ENCODE results near the gene MT3.

MT3 gene

GRCh38 chr16:56547120-56547948, 42.0 kb upstream of the MT3 start:
- H3K27ac ChIP-seq (replicated peaks) = no peak overlapping the region

DNA sequence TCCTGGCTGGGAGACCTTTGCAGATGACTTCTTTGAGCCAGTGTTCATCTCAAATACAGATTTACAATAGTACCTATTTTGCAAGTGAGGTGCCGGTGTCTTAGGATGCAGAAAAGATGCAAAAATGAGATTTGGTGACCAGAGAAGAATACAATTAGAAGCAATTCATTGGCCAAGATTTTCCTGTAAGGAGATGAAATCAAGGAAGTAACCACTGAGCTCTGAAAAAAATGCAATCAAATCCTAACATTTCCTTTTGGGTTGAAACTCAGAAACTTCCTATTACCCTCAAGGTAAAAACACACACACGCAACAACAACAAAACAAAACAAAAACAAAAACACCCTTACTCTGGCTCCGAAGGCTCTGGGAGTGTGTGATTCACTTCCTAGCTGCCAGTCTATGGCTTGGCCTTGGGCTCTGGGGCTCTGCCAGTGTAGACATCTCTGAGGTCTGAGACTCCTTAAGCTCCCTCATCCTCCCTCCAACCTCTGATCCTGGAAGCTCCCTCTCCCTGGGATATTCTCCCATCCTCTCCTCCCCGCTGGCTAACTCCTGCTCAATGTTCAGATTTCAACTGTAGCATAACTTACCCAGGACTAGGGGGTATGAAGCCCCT, 41.3 kb upstream of the MT3 start:
- TF ChIP-seq, protein P1, sequence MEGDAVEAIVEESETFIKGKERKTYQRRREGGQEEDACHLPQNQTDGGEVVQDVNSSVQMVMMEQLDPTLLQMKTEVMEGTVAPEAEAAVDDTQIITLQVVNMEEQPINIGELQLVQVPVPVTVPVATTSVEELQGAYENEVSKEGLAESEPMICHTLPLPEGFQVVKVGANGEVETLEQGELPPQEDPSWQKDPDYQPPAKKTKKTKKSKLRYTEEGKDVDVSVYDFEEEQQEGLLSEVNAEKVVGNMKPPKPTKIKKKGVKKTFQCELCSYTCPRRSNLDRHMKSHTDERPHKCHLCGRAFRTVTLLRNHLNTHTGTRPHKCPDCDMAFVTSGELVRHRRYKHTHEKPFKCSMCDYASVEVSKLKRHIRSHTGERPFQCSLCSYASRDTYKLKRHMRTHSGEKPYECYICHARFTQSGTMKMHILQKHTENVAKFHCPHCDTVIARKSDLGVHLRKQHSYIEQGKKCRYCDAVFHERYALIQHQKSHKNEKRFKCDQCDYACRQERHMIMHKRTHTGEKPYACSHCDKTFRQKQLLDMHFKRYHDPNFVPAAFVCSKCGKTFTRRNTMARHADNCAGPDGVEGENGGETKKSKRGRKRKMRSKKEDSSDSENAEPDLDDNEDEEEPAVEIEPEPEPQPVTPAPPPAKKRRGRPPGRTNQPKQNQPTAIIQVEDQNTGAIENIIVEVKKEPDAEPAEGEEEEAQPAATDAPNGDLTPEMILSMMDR (IDR thresholded peaks at IDR 0.05; ENCODE audit: insufficient read depth, low read length) = no peak
- TF ChIP-seq POLR2AphosphoS5 (IDR thresholded peaks at IDR 0.05; ENCODE audit: low read depth) = no peak
- TF ChIP-seq SPI1 (IDR thresholded peaks at IDR 0.05; ENCODE audit: borderline replicate concordance, low read depth) = no peak
- TF ChIP-seq GABPA (IDR thresholded peaks at IDR 0.05; ENCODE audit: low read depth) = no peak
- TF ChIP-seq, protein P2, sequence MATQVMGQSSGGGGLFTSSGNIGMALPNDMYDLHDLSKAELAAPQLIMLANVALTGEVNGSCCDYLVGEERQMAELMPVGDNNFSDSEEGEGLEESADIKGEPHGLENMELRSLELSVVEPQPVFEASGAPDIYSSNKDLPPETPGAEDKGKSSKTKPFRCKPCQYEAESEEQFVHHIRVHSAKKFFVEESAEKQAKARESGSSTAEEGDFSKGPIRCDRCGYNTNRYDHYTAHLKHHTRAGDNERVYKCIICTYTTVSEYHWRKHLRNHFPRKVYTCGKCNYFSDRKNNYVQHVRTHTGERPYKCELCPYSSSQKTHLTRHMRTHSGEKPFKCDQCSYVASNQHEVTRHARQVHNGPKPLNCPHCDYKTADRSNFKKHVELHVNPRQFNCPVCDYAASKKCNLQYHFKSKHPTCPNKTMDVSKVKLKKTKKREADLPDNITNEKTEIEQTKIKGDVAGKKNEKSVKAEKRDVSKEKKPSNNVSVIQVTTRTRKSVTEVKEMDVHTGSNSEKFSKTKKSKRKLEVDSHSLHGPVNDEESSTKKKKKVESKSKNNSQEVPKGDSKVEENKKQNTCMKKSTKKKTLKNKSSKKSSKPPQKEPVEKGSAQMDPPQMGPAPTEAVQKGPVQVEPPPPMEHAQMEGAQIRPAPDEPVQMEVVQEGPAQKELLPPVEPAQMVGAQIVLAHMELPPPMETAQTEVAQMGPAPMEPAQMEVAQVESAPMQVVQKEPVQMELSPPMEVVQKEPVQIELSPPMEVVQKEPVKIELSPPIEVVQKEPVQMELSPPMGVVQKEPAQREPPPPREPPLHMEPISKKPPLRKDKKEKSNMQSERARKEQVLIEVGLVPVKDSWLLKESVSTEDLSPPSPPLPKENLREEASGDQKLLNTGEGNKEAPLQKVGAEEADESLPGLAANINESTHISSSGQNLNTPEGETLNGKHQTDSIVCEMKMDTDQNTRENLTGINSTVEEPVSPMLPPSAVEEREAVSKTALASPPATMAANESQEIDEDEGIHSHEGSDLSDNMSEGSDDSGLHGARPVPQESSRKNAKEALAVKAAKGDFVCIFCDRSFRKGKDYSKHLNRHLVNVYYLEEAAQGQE (IDR thresholded peaks at IDR 0.05; ENCODE audit: insufficient replicate concordance, low read depth) = no peak
- H3K27me3 ChIP-seq (ENCODE audit: insufficient read depth, poor library complexity, severe bottlenecking) = peaks cover 3% of the 10 kb centered on the region
- H3K27ac ChIP-seq (replicated peaks) = no peak overlapping the region
- H3K4me3 ChIP-seq (replicated peaks; ENCODE audit: insufficient read depth, low read length) = no peak overlapping the region
- DNase-seq (ENCODE audit: low read depth in 1 of 2, low spot score in 1 of 2) = no peak

More at GRCh38 chr16:56547120-56547948, 42.0 kb upstream of the MT3 start:
- H3K27me3 ChIP-seq (ENCODE audit: insufficient read depth, poor library complexity, severe bottlenecking) = peaks cover 3% of the 10 kb centered on the region
- no peak overlapping the region for H3K4me3 ChIP-seq (replicated peaks; ENCODE audit: insufficient read depth, low read length)
- TF ChIP-seq, protein P1 (IDR thresholded peaks at IDR 0.05; ENCODE audit: insufficient read depth, low read length) = no peak
- TF ChIP-seq SPI1 (IDR thresholded peaks at IDR 0.05; ENCODE audit: borderline replicate concordance, low read depth) = peak; percentile 27; the same call in 1 of the 2 replicates
- no peak for DNase-seq (ENCODE audit: low read depth in 1 of 2, low spot score in 1 of 2)

DNA sequence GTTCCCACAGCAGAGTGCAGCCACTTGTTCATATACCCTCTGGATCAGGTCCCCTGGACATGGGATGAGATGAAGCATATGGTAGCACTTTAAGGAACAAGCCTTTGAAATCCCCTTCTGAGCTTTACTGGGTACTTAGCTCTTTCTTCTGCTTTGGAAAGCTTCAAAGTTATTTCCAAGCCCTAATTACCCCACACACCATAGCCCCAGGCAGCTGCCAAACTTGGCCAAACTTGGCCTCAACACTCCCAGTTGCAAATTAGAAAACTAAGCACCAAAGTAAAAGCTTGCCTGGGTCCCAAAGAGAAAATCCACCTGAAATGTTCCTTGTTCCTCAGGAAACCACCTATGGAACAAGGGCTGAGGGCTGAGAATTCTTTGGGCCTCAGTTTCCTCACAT, 40.2 kb upstream of the MT3 start:
- Histone ChIP-seq H3K27me3 (ENCODE audit: insufficient read depth, poor library complexity, severe bottlenecking) (peaks cover 3% of the 10 kb centered on the region), H3K27ac (replicated peaks) (no peak overlapping the region), H3K4me3 (replicated peaks; ENCODE audit: insufficient read depth, low read length) (no peak overlapping the region)
- TF ChIP-seq SPI1 (IDR thresholded peaks at IDR 0.05; ENCODE audit: borderline replicate concordance, low read depth) (no peak), GABPA (IDR thresholded peaks at IDR 0.05; ENCODE audit: low read depth) (no peak), POLR2AphosphoS5 (IDR thresholded peaks at IDR 0.05; ENCODE audit: low read depth) (no peak)
- TF ChIP-seq, protein P1 (IDR thresholded peaks at IDR 0.05; ENCODE audit: insufficient read depth, low read length) = no peak
- TF ChIP-seq, protein P2 (IDR thresholded peaks at IDR 0.05; ENCODE audit: insufficient replicate concordance, low read depth) = no peak
- DNase-seq (ENCODE audit: low read depth in 1 of 2, low spot score in 1 of 2) = no peak
